Measurements from ENCODE around the gene ANKS1A. TPM values are rescaled to one million over a fixed set of nuclear protein-coding genes. Genes with fewer than 3 reads are reported as not detected.

Gene ANKS1A
- total and polyA plus RNA-seq, 2 experiments from 2014 or later = 12.1 to 31.9 TPM

DNA sequence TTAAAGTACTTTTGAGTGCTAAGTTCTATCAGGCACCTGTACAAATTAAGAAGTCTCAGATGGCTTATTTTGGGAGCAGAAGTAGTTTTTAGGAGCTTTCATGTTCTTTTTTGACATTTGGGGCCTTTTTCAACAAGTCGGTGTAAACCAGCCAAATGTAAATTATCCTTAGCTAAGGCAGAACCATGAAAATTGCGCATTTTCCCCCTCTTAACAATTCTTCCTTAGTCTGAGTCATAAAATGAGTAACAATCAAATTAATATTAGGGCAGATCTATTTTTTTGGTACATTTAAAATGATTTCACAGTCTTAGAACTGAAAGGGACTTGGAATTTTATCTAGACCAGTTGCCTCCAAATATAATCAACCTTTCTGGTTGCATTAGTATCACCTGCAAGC lies 87.2 kb downstream of the ANKS1A start (continued):
- TF ChIP-seq, protein P1, sequence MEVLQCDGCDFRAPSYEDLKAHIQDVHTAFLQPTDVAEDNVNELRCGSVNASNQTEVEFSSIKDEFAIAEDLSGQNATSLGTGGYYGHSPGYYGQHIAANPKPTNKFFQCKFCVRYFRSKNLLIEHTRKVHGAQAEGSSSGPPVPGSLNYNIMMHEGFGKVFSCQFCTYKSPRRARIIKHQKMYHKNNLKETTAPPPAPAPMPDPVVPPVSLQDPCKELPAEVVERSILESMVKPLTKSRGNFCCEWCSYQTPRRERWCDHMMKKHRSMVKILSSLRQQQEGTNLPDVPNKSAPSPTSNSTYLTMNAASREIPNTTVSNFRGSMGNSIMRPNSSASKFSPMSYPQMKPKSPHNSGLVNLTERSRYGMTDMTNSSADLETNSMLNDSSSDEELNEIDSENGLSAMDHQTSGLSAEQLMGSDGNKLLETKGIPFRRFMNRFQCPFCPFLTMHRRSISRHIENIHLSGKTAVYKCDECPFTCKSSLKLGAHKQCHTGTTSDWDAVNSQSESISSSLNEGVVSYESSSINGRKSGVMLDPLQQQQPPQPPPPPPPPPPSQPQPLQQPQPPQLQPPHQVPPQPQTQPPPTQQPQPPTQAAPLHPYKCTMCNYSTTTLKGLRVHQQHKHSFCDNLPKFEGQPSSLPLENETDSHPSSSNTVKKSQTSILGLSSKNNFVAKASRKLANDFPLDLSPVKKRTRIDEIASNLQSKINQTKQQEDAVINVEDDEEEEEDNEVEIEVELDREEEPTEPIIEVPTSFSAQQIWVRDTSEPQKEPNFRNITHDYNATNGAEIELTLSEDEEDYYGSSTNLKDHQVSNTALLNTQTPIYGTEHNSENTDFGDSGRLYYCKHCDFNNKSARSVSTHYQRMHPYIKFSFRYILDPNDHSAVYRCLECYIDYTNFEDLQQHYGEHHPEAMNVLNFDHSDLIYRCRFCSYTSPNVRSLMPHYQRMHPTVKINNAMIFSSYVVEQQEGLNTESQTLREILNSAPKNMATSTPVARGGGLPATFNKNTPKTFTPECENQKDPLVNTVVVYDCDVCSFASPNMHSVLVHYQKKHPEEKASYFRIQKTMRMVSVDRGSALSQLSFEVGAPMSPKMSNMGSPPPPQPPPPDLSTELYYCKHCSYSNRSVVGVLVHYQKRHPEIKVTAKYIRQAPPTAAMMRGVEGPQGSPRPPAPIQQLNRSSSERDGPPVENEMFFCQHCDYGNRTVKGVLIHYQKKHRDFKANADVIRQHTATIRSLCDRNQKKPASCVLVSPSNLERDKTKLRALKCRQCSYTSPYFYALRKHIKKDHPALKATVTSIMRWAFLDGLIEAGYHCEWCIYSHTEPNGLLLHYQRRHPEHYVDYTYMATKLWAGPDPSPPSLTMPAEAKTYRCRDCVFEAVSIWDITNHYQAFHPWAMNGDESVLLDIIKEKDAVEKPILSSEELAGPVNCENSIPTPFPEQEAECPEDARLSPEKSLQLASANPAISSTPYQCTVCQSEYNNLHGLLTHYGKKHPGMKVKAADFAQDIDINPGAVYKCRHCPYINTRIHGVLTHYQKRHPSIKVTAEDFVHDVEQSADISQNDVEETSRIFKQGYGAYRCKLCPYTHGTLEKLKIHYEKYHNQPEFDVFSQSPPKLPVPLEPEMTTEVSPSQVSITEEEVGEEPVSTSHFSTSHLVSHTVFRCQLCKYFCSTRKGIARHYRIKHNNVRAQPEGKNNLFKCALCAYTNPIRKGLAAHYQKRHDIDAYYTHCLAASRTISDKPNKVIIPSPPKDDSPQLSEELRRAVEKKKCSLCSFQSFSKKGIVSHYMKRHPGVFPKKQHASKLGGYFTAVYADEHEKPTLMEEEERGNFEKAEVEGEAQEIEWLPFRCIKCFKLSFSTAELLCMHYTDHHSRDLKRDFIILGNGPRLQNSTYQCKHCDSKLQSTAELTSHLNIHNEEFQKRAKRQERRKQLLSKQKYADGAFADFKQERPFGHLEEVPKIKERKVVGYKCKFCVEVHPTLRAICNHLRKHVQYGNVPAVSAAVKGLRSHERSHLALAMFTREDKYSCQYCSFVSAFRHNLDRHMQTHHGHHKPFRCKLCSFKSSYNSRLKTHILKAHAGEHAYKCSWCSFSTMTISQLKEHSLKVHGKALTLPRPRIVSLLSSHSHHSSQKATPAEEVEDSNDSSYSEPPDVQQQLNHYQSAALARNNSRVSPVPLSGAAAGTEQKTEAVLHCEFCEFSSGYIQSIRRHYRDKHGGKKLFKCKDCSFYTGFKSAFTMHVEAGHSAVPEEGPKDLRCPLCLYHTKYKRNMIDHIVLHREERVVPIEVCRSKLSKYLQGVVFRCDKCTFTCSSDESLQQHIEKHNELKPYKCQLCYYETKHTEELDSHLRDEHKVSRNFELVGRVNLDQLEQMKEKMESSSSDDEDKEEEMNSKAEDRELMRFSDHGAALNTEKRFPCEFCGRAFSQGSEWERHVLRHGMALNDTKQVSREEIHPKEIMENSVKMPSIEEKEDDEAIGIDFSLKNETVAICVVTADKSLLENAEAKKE (CRISPR knock-in tag; IDR thresholded peaks at IDR 0.05) = no peak
- TF ChIP-seq, protein P2, sequence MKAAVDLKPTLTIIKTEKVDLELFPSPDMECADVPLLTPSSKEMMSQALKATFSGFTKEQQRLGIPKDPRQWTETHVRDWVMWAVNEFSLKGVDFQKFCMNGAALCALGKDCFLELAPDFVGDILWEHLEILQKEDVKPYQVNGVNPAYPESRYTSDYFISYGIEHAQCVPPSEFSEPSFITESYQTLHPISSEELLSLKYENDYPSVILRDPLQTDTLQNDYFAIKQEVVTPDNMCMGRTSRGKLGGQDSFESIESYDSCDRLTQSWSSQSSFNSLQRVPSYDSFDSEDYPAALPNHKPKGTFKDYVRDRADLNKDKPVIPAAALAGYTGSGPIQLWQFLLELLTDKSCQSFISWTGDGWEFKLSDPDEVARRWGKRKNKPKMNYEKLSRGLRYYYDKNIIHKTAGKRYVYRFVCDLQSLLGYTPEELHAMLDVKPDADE (IDR thresholded peaks at IDR 0.05) = no peak
- TF ChIP-seq POLR2AphosphoS5 (IDR thresholded peaks at IDR 0.05; ENCODE audit: low read depth) (no peak), CREB1 (CRISPR knock-in tag; IDR thresholded peaks at IDR 0.05; ENCODE audit: low read depth) (no peak)
- TF ChIP-seq, protein P3, sequence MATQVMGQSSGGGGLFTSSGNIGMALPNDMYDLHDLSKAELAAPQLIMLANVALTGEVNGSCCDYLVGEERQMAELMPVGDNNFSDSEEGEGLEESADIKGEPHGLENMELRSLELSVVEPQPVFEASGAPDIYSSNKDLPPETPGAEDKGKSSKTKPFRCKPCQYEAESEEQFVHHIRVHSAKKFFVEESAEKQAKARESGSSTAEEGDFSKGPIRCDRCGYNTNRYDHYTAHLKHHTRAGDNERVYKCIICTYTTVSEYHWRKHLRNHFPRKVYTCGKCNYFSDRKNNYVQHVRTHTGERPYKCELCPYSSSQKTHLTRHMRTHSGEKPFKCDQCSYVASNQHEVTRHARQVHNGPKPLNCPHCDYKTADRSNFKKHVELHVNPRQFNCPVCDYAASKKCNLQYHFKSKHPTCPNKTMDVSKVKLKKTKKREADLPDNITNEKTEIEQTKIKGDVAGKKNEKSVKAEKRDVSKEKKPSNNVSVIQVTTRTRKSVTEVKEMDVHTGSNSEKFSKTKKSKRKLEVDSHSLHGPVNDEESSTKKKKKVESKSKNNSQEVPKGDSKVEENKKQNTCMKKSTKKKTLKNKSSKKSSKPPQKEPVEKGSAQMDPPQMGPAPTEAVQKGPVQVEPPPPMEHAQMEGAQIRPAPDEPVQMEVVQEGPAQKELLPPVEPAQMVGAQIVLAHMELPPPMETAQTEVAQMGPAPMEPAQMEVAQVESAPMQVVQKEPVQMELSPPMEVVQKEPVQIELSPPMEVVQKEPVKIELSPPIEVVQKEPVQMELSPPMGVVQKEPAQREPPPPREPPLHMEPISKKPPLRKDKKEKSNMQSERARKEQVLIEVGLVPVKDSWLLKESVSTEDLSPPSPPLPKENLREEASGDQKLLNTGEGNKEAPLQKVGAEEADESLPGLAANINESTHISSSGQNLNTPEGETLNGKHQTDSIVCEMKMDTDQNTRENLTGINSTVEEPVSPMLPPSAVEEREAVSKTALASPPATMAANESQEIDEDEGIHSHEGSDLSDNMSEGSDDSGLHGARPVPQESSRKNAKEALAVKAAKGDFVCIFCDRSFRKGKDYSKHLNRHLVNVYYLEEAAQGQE (IDR thresholded peaks at IDR 0.05; ENCODE audit: unreplicated experiment) = no peak

All from GM23338 (cell line).